Cerebellar nuclear complex (tissue), 1 donor: ENCODE measurements around the gene PI4K2A.
"Not testable (repeated sequence)": the region's sequence is repeated elsewhere in the genome, so short reads cannot be mapped to it uniquely, and the experiment has no call there.

ENCODE experiments used
- DNase-seq, 2 experiments: peaks; one replicate each; lab custom pipeline; 2025; lab: John Stamatoyannopoulos, UW

The PI4K2A gene

GRCh38 chr10:97675222-97675621 lies 34.8 kb downstream of the PI4K2A start:
- no peak for DNase-seq

DNA sequence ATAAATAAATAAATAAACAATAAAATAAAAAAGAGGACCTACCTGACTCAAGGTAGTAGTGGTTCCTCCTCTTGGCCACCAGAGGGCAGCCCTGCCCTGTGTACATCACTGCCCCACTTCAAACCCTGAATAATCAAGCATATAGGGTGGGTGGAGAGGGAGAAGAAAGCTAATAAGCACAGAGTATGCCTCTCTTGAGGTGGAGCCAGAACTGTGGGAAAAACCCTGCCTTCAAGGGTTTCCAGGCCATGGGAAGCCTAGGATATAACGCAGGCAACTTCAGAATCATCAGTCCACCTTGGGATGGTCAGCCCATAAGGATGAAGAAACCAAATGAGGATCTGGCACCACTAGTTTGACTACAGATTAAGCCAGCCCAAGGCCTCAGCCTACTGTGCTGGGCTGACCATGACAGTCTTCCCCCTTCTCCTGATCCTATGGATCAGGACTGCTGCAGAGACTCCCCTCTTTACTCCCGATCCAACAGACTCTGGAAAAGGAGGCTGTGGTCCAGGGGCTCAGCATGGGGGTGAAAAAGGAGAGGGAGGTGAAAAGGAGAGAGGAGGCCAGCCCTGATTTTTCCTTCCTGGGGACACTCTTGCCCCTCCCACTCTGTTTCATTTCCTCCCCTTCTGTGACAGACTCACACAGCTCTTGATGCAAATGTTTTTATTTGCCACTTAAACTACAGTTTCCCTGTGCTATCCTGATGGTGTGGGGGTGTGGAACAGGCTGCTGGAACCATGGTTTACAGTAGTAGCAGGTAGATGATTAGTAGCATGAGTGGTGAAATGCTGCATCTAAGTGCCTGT lies 36.5 kb downstream of the PI4K2A start:
- DNase-seq, result peak in 1 of 2 experiments; percentile 36

DNA sequence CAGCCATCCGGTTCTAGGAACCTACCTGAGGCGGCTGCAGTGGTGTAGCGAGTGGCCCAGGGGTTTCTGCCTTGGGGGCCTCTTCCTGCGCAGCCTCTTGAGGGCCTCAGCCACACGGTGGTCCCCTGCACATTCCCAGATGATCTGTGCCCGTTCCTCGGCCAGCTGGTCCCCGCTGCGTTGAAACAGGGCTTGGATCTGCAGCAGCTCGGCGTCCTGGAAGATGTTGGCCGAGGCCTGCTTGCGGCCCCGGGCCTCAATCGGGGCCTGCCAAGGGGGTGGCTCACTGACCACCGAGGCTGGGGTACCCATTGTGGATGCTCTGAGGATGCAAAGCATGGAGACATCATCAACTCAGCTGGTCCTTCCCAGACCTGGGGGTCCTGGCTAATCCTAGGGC lies 39.1 kb downstream of the PI4K2A start:
- no peak for DNase-seq

GRCh38 chr10:97682042-97682441 lies 41.6 kb downstream of the PI4K2A start:
- no peak for DNase-seq

GRCh38 chr10:97683556-97684367 lies 43.3 kb downstream of the PI4K2A start:
- no peak for DNase-seq

- not testable (repeated sequence) for DNase-seq
Measured at GRCh38 chr10:97684368-97684713, 43.9 kb downstream of the PI4K2A start.

GRCh38 chr10:97684866-97685394 lies 44.5 kb downstream of the PI4K2A start:
- no peak for DNase-seq

DNA sequence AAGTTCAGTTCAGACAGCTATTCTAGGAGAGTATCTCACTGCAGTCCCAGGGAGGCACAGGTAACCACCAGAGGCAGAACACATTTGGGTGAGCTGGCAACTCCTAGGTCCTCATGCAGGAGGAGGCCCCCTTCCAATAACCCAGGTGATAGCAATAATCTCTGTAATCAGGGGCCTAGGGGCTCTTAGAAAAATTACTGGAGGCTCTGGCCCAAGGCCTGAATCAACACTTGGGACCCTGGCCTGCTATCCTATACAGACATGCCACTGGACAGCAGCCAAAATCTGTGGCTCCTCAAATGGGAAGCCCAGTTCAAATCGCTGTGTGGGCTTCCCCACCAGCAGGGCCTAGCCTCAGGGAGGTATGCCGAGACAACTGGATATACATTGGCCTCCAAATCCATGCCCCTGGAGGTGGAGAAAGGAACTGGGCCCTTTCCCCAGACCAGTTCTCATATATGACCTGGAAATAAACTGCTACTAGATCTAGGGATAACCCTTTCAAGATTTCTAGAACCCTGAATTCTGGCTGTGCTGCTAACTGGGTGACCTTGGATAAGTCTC lies 45.0 kb downstream of the PI4K2A start:
- DNase-seq, result no peak

DNA sequence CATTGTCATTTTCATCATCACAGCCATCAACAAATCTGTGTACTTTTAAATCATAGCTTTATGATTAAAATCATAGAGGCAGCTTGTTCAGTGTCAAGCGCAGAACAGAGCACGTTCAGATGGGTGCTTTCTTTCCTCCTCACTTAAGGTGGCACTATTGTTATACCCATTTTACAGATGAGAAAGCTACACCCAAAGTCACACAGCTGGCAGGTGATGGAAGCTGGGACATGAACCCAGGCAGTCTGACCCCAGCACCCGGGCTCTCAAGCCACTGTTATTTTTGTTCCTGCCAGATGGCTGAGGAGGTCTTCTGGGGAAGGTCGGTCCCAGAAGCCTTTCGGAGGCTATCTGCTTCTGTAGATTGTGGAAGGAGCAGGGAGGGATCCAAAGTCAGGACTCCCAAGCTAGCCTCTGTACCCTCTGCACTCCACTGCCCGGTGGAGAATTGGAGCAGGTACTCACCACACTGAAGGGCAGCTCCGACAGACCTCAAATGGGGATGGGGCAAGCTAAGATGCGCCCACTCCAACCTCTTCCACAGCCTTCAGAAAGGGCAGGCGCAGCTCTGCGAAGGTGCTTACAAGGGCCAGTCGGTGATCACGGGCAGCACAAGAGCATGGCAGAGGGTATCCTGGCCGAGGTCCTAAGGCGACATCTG lies 46.0 kb downstream of the PI4K2A start:
- no peak for DNase-seq

DNA sequence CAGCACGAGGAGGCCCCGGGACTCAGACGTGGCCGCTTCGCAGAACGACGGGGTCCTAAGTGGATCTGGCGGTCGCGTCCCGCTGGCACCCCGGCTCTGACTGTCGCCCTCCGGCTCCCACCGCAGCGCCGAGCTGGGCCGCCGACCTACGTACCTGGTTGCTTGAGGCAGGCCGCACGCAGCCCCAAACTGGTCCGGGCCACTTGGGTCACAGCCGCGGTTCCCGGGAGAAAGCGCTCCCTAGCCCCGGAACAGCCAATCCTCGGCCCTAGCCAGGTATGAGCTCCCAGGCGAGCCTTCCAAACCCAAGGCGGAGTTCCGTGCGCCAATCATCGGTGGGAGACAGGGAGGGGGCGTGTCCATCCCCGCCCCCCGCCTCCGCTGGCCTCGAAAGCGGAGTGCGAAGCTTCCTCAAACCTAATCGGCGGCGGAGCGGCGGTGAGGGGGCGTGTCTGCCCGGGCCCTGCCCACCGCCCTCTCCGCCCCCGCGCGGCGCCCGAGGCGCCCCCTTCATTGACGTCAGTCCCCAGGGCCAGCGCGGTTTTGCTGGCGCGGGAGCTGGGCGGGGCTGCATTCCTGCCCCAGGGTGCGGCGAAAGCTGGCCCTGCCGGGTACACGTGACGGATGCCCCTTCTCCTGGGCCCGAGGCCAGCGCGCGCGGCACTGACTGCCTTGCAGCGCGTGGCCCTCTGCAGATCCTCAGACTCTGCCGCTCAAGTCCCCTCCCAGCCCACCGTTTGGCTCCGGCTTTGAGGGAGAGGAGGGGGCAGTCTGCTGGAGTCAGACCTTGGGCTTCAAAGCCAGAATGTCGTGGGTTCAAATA lies 46.7 kb downstream of the PI4K2A start, which contains the start of gene AVPI1:
AVPI1 (minus strand) TSS at position 280 of the 823 bp plus-strand sequence. CDS start 7,336 bp downstream, outside the sequence.
- peak; percentile 87 to 94 for DNase-seq

GRCh38 chr10:97687785-97688781 lies 47.6 kb downstream of the PI4K2A start:
- DNase-seq, result no peak

DNA sequence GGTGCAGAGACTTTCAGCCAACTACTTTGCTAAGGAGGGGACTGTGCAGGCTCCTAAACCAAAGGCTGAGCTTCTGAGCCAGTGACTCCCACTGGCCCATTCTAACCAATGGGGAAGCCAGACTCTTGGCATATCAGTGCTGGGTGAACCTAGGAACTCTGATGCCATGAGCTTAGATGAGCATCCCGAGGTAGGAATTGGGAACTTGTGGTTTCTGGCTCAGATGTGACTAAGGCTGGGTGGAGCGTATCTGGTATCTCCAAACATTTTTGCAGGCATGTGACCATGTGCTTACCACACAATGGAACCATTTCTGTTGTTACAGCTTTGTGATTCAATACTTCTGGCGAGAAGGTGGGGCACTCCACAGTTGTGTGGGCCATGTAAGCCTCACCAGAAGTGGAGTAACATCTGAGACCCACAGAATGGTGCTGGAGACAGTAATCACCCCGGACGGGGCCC lies 49.1 kb downstream of the PI4K2A start:
- DNase-seq, result no peak

DNA sequence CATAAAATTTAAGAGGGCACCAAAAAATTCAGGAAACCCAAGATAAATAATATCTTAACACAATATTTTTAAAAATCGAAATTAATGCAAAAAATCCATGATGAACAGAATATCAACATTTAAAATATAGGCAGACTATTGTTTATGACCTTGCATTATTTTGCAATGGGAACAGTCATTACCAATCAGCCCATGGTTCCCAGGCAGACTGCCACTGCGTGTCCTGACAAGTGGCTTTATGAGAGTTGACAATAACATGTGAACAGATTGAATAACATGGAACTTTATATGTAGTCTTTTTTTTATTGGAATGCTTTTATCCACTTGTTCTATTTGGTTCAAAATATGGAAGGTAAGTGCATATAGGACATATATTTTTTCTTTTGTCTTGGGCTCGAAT lies 49.7 kb downstream of the PI4K2A start:
- no peak for DNase-seq

- not testable (repeated sequence) for DNase-seq
Measured at GRCh38 chr10:97698072-97698655, 57.7 kb downstream of the PI4K2A start.

DNA sequence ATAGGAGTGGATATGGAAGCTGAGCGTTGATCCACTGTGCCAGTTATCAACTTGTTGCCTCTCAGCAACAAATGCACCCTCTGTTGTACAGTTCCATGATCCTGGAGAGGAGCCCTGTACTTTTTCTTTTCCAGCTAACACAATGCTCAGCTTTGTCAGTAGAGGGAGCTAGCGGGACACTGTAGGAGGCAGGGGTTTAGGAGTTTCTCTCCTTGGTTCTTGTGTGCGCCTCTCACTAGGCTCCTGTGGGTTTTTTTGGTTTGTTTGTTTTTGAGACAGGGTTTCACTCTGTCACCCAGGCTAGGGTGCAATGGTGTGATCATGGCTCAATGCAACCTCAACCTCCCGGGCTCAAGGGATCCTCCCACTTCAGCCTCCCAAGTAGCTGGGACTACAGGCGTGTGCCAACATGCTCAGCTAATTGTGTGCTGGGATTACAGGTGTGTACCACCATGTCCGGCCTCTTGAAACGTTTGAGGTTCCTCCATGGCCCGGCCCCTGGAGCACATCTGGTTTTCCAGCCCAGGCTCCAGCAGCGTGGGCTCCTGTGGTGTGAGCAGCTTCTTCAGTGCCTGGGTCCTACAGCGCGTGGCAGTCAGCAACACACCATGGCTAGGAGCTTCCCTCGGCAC lies 61.1 kb downstream of the PI4K2A start:
- no peak for DNase-seq

DNA sequence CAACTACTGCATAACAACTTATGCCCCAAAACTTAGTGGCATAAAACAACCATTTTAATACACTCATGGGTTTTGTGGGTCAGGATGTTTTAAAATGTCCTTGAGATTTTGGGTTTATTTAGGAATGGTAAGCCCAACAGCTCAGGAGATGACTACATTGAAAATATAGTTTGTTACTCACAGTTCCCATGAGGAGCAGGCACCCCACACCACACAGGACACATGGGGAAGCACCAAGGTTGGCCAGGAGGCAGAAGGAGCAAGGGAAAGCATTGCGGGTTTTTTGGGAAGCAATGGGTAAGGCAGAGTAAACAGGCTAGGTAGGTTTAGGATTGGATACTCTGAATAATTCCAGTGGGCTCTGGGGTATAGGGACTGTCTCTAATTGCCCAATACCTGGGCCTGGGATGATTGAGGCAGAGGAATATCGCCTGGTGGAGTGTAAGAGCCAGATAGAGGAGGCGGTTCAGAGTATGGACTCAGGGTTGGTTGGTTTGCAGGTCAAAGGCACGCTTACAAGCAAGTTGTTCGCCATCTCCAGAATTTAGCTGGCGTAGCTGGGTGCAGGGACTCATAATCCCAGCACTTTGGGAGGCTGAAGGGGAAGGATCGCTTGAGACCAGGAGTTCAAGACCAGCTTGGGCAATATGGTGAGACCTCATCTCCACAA lies 63.1 kb downstream of the PI4K2A start:
- no peak for DNase-seq

- no peak for DNase-seq
Measured at GRCh38 chr10:97704341-97704740, 63.9 kb downstream of the PI4K2A start.

GRCh38 chr10:97705006-97705670 lies 64.7 kb downstream of the PI4K2A start:
- DNase-seq, result no peak
